ENCODE data around the gene CTSE. TPM values are rescaled to one million over a fixed set of nuclear protein-coding genes. Genes with fewer than 3 reads are reported as not detected.
A peak's percentile ranks its signal among the peaks of the same experiment; 100 is the strongest.
"Not testable (repeated sequence)": the region's sequence is repeated elsewhere in the genome, so short reads cannot be mapped to it uniquely, and the experiment has no call there.

The CTSE gene
- polyA plus RNA-seq, 12 donors: 0.07 to 0.98 (median 0.26) TPM; not detected in 2

DNA sequence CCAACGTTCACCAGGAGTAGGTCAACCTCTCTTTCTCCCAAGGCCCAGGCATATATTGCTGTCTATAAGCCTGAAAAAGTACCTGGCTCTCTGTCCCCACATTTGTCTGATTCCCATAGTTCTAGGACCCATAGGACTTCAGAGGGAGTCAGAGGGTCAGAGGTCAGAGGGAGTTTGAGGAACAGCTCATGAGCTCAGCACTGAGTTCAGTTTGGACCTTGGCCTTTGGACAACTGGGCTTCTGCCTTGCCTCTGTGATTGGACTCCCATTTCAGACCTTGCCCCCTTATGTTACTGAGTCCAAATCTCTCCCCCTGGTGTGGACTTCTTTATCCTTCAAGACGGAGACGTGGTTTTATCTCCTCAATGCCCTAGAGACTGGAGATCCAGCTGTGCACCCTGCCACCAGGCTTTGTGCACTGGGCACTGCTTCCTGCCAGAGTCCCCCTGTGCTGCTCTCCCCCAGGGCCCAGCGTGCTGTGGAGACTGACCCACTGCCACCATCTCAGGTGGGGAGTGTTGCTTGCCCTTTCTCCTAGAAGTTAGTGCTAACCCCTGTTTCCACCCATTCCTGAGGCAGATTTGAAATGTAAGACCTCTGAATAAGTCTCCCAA is 3.2 kb downstream of the CTSE start:
- DNase-seq: no peak

DNA sequence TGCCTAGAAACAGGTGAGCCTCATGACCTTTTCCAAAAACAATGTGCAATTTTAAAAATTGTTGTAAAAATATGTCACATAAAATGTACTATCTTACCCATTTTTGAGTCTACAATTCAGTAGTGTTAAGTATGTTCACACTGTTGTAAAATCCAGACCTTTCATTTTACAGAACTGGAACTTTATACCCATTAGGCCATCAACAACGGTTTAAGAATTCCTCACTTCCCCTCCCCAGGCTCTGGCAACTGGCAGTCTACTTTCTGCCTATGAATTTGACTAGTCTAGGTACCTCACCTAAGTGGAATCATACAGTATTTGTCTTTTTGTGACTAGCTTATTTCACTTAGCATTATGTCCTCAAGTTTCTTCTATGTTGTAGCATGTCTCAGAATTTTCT is 8.6 kb downstream of the CTSE start:
- DNase-seq: no peak

DNA sequence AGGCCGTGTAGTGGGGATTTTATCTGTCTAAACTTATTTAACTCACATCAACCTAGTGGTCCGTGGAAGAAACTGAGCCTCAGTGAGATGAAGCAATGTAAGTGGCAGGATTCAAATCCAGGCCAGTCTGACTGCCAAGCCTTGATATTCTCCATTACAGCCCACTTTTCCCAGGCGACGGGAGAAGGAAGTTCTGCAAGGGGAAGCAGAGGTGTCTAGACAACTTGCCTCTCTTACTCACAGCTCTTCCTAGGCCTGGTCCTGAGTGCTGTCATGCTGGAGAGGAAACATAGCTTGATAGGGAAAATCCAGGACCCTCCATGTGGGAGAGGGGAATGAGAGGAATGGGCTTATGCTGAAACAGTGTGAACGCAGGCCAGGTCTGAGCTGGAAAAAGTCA is 9.1 kb downstream of the CTSE start:
- DNase-seq: no peak

DNA sequence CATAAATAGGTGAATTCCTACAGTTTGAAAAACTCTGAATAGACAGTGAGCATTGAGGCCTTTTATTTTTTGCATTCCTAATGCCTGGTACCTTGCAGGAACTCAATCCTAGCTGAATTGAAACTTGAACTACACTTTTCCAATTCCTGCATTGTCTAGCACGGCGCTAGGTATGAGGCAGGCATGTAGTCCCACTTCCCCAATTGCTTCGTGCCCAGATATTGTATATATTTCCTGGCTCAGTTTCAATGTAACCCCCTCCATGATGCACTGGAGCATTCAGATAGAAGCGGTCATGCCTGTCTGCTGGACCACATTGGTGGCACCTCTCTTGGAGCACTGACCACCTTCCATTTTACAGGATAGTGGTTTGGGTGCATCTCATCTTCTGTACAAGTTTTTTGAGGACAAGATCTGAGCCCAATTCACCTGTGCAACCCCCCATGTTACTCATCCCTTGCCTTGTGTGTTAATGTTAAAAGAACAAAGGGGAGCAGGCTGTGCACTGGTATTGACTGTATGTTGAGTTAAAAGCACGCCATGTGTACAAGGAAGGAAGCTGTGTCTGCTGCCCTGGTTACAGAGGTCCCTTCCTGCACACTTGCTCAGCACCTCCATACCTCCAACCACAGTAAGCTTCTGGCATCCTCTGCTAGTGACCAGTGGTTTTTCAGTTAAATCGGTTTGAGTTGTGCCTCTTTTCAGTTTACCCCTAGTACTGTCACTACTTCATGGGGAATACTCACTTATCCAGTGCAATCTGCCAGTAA is 10.5 kb downstream of the CTSE start:
- no peak for DNase-seq

DNA sequence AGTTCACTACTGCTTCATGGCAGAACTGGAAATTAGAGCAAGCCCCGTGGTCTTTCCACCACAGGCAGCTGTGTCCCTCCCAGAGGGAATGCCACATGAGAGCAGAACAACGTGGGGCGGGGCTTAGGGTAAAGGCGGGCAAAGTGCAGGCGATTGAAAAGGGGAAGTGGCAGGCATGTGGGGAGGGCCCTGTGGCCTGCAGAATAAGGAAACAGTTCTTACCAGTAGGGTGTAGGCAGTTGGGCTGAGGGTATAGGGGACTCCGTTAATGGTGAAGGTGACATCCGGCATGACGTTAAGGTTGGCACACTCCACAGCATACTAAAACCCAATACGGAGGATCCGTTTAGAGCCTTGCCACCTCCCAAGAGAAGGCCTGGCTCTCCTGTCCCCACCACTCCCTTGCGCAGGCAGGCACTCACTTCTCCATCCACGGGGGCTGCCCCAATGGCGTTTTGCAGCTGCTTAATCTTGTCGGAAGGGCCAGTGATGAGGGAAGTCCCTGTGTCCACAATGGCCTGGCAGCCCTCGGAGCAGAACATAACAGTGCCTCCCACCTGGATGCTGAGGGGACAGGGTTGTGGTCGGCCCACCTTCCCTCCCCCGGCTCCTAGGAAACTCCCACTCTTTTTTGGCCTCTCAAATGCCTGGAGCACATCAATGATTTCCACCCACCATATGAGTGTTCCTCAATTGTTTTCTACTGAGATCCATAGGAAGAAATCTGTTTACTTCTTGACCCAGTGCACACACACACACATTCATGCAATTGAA is 11.4 kb downstream of the CTSE start:
- no peak for DNase-seq

DNA sequence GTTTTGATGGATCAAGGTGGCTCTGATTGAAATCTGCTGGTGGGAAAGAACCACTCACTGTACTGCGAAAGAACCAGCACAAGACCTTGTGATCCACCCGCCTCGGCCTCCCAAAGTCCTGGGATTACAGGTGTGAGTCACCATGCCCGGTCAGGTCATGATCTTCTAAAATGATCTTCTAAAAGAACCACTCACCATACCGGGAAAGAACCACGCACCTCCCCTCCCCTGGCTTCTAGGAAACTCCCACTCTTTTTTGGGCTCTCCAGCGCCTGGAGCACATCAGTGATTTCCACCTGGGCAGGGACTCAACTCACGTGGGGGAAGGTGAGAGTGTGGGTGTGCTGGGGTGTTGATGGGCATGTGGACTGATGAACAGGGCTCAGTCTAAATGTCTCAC is 12.6 kb downstream of the CTSE start:
- DNase-seq: no peak

DNA sequence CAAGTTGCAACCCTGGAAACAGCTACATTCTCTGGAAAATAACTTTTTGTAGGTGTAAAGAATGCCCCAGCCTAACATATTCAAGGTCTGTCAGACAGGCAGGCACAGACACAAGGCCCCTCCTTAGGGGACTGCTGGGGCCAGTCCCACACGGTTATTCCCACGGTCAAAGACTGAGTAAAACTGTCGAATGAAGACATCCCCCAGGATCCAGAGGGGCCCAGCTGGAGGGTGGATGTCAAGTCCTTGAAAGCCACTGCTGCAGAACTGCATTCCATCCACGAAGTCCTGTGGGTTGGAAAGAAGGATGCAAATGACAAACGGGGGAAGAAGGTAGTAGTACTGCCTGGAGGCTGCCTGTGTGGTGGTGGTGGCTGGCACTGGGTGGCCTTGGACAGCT is 13.6 kb downstream of the CTSE start:
- no peak for DNase-seq

DNA sequence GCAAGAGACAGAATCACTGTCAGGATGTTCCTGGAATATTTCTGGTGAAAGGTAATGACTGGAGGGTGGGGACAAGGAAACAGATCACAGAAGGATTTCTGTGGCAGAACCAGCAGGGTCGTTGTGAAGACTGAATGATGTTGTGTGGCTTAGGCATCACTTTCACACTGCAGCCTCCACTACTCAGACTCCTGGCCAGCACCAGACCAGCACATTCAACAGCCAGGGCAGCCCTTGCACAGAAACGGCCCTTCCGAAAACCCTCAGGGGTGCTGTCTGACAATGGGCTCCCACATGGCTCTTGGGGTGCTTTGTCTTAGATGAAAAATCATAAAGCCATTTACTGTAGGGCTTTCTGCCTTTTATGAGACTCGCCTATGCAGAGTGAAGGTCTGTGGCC is 16.7 kb downstream of the CTSE start:
- DNase-seq: no peak

DNA sequence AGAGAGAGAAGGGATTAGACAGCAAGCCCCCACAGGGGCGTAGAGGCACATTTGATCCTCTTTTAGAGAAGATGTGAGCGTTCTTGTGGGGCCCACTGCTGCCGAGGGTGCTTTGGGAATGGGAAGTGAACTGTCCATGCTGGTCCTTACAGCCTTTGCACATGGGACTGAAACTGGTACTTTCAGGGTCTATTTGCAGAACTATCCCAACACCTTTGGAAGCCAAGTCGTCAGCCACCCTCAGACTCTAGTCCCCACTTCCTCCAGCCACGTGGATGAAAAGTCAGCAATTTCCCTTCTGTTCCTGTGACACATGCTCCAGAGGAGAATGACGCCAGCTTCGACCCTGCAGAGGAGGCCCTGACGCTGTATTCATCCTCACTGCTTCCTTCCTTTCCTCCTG is 17.9 kb downstream of the CTSE start:
- no peak for DNase-seq

DNA sequence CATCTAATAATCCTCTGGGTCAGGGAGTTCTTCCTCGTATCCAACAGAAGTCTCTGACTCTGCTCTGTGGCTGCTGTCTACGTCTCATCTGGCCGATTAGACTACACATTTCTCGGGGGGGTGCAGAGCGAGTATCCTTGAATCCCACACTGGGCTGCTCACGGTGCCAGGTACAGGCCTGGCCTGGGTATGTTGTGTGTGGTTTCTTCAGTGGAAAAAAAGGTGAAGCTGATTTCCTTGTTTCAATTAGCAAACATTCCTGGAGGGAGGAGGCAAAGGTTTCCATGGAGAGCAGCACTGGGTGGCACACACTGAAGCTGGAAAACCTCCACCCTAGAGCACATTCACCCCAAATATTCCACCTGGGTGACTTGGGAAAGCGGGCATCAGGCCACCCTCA is 18.5 kb downstream of the CTSE start:
- no peak for DNase-seq

DNA sequence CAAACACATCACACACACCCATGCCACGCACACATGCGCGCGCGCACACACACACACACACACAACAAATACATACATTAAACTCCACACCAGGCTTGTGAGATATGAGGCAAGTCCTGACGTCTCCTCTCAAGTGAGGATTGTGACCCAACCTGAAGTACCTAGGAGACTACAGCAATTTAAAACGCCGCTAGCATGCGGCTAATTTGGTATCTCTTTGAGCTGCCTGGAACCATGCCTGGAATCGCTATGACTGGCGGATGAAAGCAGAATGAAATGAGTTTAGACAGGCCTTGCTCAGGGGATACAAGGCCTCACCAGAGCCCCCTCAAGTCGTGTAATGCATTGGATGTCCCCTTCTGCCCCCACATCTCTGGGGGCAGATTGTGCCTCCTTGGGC is 18.9 kb downstream of the CTSE start:
- no peak for DNase-seq

DNA sequence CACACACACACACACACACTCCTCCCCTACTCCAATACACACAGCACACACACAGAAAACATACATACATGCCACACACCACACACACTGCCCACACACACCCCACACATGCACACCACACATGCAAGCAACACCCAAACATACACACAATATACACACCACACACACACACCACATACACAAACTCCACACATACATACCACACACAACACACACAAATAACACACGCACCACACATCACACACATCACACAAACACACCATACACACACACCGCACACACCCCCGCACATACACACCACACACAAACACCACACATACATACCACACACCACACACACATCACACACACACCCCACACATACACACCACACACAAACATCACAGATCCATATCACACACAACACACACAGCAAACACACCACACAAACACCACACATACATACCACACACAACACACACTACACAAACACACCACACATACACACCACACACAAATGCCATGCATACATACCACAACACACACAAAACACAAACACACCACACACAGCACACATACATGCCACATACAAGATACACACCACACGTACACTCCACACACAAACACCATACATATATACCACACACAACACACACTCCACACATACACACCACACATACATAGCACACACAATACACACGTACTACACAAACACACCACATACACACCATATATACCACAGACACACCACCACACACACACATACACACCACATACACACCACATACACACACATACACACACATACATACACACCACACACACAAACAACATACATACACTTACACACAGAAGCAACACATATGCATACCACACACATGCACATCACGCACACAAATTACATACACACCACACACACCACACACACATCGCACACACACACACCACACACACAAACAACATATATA is 19.6 kb downstream of the CTSE start:
- no peak for DNase-seq

DNA sequence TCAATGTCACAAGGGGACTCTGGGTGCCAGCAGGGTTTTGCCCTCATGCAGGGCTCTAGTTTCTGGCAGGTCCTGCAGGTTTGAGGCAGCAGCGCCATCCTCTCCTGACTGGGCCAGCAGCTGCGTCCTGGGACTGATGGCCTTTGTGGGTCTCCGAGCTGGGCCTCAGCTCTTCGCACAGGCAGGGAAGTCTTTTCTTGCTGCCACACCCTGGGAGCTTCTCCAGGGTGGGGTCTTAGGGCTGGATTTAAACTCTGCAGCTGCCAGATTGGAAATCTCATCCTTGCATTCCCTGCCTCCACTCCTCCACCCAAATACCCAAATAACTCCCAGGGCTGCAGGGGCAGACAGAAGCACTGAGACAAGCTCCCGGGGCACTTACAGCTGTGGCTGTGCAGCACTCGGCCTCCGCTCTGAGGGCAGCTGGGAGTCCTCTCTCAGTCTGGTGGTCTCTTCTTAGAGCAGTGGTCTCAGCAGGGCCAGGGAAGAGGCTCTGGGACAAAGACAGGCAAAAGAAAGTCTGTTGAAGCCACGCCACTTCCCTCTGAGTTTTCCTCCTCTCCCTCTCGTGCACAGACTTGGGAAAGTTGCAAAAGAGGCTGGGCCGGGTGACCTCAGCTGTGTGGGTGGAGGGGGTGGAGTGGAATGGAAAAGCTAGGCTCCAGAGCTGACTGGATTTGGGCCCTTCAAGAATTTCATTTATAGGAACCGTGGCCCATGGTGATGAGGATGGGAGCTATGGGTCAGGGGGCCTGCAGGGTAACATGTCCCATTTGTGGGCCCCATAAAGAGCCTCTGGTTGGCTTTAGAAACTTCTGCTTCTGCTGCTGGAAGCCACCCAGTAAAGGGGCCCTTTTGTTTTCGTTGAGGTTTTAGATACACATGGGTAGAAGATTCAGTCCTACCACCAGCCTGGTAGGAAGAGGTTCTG is 20.6 kb downstream of the CTSE start, which contains the start of gene RAB7B:
Gene RAB7B (minus strand): TSS at position 525 of the 931 bp plus-strand sequence. CDS start 9,260 bp downstream, outside the sequence.
- DNase-seq: peak; percentile 80

DNA sequence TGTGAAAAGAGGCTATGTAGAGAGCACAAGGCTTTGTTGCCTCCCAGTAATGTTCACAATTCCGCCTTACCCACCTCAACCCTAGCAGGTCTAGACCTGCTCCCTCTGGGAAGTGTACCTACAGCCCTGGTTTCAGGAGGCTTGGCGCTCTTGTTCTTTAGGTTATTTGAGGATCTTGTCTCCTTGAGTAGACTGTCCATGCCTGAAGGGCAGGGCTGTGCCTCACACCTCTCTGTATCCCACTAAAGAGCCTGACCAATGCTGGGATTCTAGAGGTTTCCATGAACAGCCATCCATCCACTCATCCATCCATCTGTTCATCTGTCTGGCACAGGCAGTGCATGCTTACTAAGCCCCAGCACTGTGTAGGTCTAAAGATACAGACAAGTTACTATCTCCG is 21.5 kb downstream of the CTSE start:
- DNase-seq: no peak

DNA sequence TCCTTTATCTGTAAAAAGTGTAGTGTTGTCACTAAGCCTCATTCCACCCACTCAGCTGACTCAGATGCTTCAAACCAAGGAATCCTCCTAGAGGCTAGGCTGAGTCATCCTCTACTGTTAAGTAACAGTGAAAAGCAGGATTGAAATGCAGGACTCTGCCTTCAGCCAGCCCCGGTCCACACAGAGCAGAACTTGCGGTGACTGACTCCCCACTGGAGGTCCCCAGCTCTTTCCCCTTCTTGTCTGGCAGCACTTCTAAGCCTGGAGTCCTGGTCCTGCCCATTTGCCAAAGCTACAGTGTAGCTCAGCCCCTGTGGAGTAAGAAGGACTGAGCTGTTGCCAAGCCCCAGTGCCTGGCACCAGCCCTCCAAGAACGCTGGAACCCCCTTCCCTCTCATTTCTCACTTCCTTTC is 22.2 kb downstream of the CTSE start:
- no peak for DNase-seq

DNA sequence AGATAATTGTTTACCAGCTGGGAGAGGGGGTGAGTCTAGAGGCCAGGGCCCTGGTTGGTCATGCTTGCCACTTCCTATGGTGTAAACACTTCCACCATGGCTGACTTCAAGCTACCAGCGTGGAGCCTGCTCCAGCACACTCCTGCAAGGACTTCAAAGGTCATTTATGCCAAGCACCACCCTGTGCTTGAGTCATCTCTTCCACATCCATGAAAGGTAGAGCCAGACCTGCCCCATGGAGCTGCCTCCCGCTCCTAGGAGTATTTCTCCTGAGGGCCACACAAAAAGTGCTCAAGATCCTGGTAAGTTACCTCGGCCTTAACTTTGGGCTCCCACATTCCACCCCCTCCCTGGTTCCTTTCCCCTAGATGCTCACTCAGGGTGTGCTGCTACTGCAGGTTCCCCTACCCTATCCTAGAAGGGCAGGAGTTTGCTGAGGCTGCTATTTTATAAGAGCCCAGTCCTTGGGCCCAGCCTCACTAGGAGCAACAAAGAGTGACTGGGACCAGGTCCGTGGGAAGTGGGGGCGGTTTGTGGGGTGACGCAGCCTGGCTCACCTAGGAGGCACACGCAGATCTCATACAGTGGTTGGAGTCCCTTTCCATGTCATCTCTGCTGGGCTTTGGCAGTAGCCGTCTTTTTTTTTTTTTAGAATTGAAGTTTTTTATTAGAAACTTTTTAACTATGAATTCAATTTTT is 22.9 kb downstream of the CTSE start:
- no peak for DNase-seq

DNA sequence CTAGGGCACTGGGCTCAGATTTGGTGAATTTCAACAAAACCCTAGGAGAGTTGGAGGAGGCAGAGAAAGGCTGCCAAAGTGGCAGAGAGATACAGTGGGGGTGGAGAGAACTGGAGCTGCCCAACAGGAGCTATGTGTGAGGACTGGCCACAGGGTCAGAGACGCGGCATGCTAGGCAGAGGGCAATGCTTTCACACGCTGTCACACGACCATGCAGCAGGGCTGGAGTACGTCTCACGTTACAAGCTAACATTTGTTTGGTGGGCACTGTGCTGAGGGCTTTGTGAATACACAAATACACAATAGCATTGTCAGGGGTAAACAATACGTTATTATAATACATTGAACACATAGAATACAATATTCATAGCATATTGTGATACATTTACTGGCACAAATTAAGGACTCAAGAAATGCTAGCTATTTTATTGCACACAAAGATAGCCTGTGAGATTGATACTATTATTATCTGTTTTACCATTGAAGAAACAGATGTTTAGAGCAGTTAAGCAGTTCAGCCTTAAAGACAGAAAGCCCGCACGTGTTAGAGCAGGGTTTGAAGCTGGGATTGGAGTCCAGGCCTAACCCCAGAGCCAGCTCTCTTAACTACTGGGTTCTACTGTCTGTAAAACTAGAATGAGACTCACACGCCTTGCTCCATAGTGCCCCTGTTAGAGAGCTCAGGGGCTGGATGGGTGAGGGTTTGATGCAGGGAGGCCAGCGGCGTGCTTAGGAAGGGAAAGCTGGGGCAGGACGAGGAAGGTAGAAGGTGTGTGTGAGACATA is 25.0 kb downstream of the CTSE start:
- no peak for DNase-seq

DNA sequence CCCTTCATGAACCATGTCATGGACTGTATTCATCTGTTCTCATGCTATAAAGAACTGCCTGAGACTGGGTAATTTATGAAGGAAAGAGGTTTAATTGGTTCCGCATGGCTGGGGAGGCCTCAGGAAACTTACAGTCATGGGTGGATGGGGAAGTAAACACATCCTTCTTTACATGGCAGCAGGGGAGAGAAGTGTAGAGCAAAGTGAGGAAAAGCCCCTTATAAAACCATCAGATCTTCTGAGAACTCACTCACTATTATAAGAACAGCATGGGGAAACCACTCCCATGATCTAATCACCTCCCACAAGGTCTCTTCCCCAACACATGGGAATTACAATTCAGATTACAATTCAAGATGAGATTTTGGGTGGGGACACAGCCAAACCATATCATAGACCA is 27.1 kb downstream of the CTSE start:
- not testable (repeated sequence) for DNase-seq

DNA sequence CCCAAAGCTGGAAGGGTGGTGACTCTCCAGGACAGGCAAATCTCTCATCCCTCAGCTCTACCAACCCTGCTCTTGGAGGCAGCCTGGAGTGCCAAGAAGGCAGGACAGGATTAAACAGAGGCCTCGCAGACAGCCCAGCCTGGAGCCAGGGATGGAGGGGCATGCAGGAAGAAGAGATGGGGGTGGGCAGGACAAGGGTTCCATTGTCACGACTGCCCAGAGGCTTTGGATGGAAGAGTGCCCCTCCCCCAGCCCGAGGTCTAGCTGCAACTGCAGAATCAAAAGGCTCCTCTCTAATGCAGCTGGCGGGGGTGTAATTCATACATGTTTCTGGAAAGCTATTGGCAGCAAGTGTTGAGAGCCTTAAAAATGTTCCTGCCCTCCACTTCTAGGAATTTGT is 29.3 kb downstream of the CTSE start:
- no peak for DNase-seq
